GM18519 (cell line): ENCODE results near the gene CDH23.

ENCODE experiments used
- ATAC-seq: cut with Tn5 transposase; IDR thresholded peaks from one replicate; pipeline ENCODE4 v1.9.1; 2021; ENCODE audit warnings: mild to moderate bottlenecking, moderate library complexity; ENCODE audit not compliant: unreplicated experiment, low FRiP score

CDH23 gene

DNA sequence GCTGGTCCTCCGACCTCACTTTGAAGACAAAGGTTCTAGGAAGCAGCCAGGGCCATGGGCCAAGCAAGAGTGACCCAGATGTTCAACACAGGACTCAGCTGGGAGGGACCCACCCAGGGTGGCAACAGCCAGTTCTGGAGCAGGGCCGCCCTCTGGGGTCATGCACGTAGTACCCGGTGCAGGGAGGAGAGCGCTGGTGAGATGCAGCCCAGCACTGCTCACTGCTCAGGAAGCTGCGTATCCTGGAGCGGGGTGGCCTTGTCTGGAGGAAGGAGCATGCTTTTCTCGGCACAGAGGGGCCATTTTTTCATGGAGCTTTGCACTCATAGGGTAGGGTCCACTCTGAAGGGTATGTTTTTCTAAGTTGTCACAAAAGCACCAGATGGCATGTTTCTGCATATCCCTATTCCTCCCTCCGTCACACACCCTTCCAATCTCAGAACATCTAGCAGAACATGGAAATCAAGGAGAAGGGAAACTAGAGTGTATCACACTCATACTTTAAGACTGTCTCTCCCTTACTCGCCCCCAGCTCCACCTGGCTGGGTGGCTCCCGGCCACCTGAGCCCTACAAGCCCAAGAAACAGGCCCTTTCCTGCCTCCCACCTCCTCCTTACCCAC lies 132.6 kb downstream of the CDH23 start:
- ATAC-seq: no peak

DNA sequence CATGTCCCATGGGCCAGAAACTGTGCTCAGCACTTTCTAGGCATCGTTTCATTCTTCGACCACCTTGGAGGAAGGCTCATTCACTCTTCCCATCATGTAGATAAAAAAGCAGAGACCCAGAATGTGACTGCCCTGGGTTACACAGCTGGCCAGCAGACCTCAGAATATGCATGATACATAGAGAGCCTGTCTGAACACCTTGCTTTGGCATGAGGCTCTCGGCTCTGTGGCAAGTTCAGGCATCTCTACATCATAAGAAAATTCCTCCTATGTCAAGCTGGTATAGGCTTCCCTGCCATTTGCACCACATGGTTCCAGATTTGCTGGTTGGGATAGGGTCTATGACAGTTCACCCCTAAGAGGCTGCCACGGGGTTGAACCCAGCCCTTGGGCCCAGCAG lies 134.1 kb downstream of the CDH23 start:
- ATAC-seq: no peak

DNA sequence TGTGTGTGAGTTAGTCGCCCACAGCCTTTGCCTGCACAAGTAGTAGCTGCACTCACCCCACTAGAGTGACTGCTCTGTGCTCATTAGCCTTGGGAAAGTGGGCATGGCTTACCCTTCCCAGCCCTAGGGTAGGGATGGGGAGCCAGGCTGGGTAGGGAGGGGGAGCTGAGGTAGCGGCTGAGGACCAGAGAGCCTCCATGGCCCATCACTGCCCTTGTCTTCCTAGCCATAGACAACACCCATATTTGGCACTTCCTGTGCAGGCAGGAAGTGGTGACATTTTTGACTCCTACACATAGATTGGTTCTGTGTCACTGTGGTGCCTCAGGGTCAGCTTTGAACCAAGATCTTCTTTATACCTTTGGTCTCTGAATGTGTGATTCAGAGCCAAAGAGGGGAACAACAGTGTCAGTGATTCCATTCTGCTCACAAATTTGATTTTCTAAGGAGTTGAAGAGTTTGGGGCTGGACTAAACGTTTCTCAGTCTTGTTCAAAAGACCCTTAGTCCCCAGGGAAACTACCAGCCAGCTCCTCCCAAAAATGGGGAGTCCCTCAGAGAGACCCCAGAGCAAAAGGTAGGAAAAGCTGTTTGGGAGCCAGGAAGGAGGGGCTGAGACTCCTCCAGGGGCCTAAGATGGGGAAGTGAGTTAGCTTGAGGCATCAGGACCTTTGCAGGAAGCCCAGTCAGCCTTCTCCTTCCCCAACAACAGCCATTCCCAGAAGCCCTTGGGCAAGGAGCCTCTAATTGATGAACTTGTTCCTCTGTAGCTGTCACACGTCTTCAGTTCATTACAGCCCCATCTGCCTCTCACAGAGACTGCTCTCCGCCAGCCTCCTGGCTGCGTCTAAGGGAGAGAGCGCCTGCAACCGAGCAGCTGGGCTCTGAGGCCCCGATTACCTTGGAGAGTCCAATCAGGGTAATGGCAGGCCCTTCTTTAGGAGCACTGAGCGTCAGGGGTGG lies 135.0 kb downstream of the CDH23 start:
- ATAC-seq: no peak

DNA sequence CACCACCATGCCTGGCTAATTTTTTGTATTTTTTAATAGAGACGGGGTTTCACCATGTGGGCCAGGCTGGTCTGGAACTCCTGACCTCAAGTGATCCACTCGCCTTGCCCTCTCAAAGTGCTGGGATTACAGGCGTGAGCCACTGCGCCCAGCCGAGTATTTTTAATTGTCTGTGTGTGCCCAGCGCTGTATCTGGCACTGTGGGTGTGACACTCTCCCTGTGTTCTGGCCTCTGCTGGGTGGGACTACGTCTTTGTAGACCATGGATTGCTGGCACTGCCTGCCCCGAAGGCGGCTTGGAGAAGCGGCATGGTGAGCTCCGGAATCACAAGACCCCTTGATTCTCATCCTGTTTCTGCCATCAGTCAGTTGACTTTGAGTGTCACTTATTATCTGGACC lies 136.2 kb downstream of the CDH23 start:
- ATAC-seq: no peak

DNA sequence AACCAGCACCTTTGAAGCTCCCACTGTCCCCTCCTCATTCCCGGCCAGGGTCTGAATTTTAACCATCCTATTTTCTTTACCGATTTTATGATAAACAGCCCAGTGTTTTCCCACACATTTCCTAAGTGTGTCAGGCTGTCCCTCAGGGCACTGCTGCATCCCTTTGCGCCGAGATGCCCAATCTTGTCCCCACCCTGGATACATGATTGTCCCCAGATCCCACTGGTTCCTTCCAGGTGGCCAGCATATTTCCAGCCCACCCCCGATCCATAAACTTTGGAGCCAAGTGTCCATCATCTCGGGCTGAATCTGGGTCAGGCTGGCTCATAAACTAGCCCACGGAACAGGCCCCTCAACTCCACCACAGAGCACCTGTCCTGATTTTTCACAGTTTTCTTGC lies 137.2 kb downstream of the CDH23 start:
- ATAC-seq: no peak

DNA sequence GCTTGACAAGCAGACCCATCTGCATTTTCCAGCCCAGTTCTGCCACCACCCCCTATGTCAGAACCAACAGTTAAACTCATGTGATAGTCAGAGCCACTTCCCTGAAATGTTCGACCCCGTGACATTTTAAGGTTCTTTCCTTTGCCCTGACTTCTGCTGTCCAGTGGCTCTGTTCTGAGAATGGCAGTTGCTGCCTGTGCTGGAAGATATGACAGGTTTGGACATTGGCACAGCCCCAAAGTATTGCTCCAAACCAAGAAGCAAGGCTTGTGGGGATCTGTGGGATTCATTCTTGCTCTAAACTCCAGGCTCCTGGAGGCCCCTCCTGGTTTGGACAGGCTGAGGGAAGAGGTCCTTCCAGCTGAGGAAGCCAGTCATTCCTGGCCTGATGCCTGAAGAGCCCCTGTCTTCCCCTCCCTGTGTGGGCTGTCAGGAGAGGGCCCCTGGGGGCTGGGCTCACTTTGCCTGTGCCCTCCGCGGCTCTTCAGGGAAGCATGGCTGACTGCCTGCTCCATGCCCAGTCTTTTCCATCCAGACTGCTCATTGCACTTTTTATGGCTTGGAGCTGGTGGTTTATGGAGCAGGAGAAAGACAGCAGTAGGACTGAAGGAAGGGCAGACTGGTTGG lies 138.0 kb downstream of the CDH23 start:
- ATAC-seq: no peak

DNA sequence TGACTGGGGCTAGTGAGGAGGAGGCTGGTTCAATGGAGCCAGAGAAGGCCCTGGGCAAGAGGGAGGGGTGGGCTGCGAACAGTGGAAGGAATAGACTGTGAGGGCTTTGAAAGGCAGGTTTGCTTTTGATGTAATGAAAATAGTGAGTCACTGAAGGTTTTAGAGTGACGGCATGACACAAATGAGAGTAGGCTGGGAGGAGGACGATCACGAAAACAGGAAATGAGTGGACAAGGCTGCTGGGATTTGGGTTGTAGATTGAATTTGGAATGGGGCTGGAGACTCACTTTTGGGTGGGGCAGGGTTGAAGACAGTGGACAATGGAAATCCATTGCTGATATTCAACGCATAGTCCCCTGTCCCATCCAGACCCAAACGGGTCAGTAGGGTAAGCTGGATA lies 139.6 kb downstream of the CDH23 start:
- no peak for ATAC-seq

DNA sequence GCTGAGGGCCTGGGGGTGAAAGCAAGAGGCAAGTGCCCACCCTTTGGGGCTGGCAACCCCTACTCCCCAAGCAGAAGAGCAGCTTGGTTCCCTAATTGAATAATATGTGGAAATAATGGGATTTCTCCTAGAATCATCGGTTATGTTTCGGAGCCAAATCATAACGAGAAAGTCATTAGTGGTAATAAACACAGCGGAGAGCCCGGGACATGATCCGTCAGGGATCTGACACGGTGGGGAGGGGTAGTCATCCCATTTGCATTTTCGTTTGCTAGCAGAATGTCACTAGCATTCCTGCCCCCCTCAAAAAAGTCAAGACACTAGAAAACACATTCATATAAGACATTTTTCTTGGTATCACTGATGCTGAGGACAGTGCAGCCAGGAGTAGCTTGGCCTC lies 140.4 kb downstream of the CDH23 start:
- ATAC-seq: no peak

DNA sequence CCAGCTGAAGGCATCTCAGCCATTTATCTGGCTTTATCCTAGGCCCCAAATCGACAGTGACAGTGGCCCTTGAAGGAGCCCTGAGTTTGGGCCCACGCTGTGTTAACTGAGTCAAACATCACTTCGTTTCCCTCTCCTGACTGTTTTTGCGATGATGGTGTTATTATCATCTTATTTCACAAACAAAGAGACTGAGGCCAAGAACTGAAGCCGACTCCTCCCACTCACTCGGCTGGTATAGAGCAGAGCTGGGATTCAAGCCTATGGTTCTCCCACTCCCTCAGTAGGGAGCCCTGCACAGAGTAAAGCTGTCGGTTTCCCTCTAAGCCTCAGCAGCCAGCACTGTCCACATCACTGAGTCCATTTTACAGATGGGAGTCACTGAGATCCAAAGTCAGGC lies 141.0 kb downstream of the CDH23 start:
- ATAC-seq: no peak

DNA sequence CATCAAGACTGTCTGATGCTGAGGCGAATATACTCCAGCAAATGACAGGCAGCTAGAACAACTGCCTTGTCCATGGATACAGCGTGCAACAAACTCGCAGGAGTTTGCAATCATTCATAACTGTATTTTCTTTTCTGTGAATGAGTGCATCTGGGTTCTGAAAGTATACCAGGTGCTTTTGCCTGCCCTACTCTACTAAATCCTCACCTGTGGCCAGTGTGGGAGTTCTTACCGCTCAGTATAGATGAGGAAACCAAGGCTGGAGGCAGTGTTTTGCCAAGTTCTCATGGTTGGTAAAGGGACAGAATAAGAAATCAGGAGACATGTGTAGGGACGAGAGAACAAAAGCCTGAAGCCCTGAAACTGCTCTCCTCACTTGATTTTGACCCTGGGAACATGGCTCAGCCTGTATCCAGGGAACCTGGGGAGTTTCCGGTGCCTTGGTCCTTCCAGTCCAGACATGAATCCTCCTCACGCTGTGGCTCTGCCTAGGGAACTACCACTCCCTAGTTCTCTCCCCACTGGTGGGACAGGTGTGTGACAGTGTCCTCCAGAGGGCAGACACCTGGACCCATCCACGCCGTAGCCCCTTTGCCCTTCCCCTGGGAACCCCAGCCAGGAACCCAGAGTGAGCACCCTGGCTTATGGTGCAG lies 142.0 kb downstream of the CDH23 start:
- no peak for ATAC-seq

DNA sequence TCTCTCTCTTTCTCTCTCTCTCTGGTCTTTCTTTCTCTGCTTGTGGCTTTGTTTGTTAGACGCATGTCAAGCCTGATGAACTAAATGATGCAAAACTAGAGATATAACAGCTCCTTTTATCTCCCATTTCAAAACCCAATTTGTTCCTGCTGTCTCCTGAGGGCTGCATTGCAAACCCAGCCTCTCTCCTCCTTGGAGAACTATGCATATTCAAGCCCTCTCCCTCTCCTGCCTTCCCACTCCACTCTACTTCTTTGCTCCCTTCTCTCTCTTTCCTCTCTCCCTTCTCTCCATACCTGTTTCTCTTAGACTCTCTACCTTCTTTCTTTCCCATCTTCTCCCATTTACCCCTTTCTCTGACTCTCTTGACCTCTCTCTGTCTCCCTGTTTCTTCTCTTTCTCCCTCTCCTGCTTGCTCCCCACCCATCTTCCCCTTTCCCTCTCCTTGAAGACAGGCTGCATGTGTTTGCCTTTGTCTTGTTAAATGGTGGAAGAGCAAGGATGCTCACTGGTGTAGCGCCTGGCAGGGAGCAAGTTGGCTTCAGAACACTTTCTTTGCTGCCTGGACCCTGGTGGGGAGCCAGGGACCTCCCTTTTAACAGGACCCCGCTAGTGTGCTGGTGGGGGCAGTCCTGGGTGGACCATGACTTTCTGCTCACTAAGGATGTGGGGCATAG lies 142.9 kb downstream of the CDH23 start:
- ATAC-seq: no peak

DNA sequence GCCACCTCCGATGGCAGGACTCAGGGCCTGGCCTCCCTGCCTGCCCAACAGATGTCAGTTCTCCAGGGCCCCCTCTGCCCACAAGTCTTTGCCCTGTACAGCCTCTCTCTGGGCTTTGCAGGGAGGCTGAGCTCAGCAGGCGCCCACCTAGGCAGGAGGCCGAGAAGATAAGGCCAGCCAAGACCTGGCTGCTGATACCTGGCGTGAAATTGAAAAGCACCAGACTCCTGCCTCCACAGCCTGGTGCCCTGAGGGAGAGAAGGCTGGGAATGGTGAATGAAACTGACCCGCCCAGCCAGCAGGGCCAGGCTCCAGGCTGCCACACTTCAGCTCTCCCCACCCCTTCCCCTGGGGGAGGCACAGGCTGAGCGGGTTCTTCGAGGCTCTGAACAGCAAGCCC lies 145.8 kb downstream of the CDH23 start:
- no peak for ATAC-seq

DNA sequence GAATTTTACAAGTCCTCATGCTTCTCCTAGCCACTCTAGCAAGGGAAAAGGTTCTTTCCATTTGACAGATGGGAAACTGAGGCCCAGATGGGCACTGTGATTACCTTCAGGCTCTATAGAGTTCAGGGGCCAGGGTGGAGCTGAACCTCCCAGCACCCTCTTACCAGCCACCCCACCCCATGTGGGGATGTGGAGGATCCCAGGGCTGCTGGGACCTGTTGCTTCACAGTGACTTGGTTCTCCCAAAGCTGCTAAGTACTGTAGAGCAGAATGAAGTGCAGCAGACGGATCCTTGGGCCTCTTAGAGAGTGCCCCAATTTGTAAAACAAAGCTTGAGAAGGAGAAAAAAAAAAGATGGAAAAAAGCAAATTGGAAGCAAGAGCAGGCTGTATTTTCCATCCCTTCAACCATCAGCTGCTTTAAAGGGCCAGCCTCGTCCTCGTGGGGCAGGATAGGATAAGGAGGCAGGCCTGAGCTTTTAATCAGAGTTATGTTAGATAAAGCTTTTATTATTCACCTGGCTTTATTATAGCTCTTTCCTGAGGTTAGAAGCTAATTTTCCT lies 147.0 kb downstream of the CDH23 start:
- ATAC-seq: no peak

DNA sequence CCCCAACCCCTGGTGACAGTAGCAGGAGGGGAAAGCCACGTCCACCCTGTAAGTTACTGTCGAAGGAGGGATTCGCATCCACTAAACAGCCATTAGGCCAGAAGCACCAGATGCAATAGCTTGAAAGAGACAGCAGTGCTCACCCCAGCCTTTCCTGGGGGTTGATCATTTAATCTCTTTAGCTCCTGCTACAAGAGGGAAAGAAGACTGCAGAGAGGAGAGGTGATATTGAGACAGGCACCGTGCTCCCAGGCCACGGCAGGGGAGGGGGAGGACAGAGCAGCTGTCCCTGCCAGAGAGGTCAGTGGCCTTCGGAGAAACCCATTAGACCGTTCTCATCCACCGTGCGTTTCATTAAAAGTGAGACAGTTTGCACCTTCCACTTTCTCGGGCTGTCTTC lies 148.3 kb downstream of the CDH23 start:
- ATAC-seq: no peak

DNA sequence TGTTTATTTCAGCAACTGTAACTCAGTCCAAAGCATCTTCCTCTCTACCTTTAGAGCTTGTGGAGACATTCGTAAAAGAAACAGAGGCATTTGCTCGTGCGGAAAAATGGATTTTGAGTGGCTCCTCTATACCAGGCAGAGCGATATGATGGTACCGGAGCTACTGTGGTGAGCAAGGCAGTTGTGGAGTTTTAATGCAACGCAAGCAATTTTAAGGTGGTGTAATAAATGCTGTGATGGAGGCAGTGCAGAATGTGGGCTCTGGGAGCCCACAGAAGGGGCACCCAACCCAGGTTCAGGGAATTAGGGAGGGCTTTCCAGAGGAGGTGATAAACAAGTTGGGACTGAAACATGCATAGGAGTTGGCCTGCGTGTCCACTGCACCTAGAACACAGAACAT lies 149.5 kb downstream of the CDH23 start:
- no peak for ATAC-seq

DNA sequence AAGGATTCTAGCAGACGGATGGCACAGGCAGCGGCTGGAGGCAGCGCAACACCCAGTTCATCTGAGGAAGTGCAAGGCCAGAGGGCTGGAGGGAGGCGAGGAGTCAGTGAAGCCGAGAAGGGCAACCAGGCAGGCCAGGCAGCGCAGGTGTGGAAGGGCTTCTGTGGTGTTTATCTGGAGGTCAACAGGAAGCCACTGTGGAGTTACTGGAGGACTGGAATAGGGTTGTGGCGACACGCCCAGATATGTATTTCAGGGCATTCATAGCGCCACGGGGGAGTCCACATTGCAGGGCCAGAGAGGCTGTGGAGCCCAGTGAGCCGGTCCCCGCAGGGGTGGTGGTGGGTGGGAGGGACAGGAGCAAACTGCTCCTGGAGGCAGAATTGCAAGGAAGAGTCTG lies 150.6 kb downstream of the CDH23 start:
- ATAC-seq: no peak

DNA sequence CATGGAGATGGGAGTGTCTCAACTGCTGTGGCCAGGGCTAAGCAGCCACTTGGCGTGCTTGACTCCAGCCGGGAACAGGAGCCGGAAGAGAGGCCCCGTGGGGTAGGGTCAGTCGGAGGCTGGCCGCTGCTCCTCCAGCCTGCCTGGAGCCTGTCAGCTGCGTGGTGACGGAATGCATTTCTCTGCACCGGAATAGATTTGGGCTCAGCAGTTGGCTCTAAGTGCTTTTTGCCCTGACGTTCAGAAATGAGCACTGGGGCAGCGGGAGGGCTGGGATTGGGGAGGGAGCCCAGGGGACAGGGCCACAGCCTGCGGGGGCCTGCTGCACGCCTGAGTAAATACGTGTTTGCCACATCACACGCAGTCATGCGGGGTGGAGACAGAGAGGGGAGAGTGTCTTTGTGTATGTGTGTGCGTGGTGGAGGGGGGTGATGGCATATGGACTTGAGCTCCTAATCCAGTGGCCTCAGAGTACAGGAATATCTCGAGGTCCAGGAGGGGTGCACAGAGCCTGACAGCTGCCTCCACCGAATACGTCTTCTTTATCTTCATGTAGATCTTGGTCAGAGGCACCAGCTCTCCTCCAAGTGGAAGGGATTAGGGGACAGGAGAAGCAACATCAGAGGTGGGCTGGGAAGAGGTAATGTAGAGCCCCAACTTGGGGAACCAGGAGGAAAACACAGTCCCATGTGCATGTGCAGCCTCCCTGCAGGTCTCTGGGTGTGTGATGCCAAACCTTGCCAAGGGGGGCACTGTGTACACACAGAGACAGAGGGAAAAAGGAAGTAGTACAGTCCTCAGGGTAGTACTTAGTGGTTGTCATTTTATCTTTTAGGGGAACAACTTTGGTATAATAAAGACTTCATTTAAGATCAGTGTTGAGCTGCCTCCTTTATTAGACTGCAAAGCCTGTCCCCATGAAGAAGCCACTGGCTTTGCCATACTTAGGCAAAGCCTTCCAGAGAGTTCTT lies 151.4 kb downstream of the CDH23 start:
- no peak for ATAC-seq

DNA sequence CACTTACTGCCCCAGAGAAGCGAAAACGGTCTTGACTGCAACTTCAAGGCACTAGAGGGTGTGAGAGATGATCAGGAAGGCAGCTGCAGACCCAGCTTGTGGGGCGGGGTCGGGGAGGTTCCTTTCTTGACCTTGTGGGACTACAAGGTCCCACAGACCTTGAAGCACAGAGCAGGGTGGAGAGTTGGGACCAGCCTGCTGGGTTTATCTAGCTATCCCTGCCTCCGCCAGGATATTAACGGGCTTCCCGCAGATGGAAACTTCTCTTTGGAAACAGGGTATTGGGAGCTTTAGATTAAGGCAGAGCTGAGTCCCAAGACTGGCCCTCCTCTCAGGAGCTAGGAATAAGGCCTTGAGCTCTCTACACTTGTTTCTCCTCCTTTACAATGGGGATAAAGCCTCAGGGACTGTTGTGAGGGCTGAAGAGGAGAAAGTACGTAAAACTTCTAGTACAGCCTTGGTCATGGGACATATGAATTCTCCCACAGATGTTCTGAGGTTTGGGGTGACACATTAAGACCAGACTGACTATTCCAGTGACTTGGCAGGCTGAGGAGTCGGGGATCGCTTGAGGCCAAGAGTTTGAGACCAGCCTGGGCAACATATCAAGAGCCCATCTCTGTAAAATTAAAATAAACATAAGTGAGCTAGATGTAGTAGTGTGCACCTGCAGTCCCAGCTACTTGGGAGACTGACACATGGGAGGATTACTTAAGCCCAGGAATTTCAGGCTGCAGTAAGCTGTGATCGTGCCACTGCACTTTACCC lies 153.2 kb downstream of the CDH23 start:
- no peak for ATAC-seq
